Measurements from ENCODE around the gene SHANK3.

SHANK3 gene

GRCh38 chr22:50670914-50671538, 1.6 kb upstream of the SHANK3 start:
- DNase-seq (ENCODE audit: low spot score) = peak; percentile 27
- in situ Hi-C loops (cut with MboI; ENCODE audit: low sequenced_read_pairs, unreplicated experiment) = no loop called here
- no peak for TF ChIP-seq CTCF (IDR thresholded peaks at IDR 0.05; ENCODE audit: borderline replicate concordance, control extremely low read depth, extremely low read depth, insufficient read depth, missing control alignments)

- peak; percentile 54 for DNase-seq (ENCODE audit: low spot score)
- in situ Hi-C loops (cut with MboI; ENCODE audit: low sequenced_read_pairs, unreplicated experiment) = no loop called here
Measured at GRCh38 chr22:50671641-50672040, 982 bp upstream of the SHANK3 start.

GRCh38 chr22:50672041-50672440, 582 bp upstream of the SHANK3 start:
- DNase-seq (ENCODE audit: low spot score) = no peak
- no peak for TF ChIP-seq CTCF (IDR thresholded peaks at IDR 0.05; ENCODE audit: borderline replicate concordance, control extremely low read depth, extremely low read depth, insufficient read depth, missing control alignments)
- in situ Hi-C loops (cut with MboI; ENCODE audit: low sequenced_read_pairs, unreplicated experiment) = no loop called here

More at GRCh38 chr22:50671641-50672040, 982 bp upstream of the SHANK3 start:
- TF ChIP-seq CTCF (IDR thresholded peaks at IDR 0.05; ENCODE audit: borderline replicate concordance, control extremely low read depth, extremely low read depth, insufficient read depth, missing control alignments) = no peak

GRCh38 chr22:50673231-50674129, 857 bp downstream of the SHANK3 start:
- peak; percentile 67 for DNase-seq (ENCODE audit: low spot score)
- TF ChIP-seq CTCF (IDR thresholded peaks at IDR 0.05; ENCODE audit: borderline replicate concordance, control extremely low read depth, extremely low read depth, insufficient read depth, missing control alignments) = no peak
- in situ Hi-C loops (cut with MboI; ENCODE audit: low sequenced_read_pairs, unreplicated experiment) = no loop called here

GRCh38 chr22:50674130-50674500, 1.5 kb downstream of the SHANK3 start:
- peak; percentile 39 for DNase-seq (ENCODE audit: low spot score)
- TF ChIP-seq CTCF (IDR thresholded peaks at IDR 0.05; ENCODE audit: borderline replicate concordance, control extremely low read depth, extremely low read depth, insufficient read depth, missing control alignments) = no peak
- in situ Hi-C loops (cut with MboI; ENCODE audit: low sequenced_read_pairs, unreplicated experiment) = no loop called here

- peak; percentile 56 for DNase-seq (ENCODE audit: low spot score)
- TF ChIP-seq CTCF (IDR thresholded peaks at IDR 0.05; ENCODE audit: borderline replicate concordance, control extremely low read depth, extremely low read depth, insufficient read depth, missing control alignments) = no peak
- in situ Hi-C loops (cut with MboI; ENCODE audit: low sequenced_read_pairs, unreplicated experiment) = no loop called here
Measured at GRCh38 chr22:50674606-50675552, 2.3 kb downstream of the SHANK3 start.
